H1 (cell line): Measurements from ENCODE around the gene DCP1B. TPM values are rescaled to one million over a fixed set of nuclear protein-coding genes. Genes with fewer than 3 reads are reported as not detected.

Experiments
- CTCF ChIA-PET: fragments of 300-600 bp; sonication (Branson Sonifier 250); formaldehyde crosslinking; loops from one replicate; lab custom pipeline; 2021; ENCODE audit not compliant: partially characterized antibody; lab: Charles Lee
- POLR2A ChIA-PET: fragments of 300-600 bp; sonication (Branson Sonifier 250); formaldehyde crosslinking; loops from one replicate; lab custom pipeline; 2021; ENCODE audit warnings: inconsistent platforms; ENCODE audit not compliant: partially characterized antibody; lab: Charles Lee
- DNase-seq, 2 experiments: peaks; one replicate each; pipeline versions ENCODE4 v3.0.0 to v3.0.0-alpha.2; 2010 to 2022; ENCODE audit warnings: low spot score in 2 of 2, low read depth in 1 of 2, mixed read lengths in 1 of 2
- FAIRE-seq: peaks from 2 replicates; lab custom pipeline; 2011; peaks lifted over from hg19 to GRCh38; lab: Jason Lieb, UNC
- H2AFZ ChIP-seq: 2 replicates; pipeline ENCODE4 v1.8.1; 2012; ENCODE audit warnings: low read length, inconsistent platforms
- H2AK5ac ChIP-seq: 2 replicates; pipeline ENCODE4 v1.6.1; 2013; ENCODE audit warnings: low read depth, low read length
- H2BK120ac ChIP-seq: replicated peaks from 2 replicates; pipeline ENCODE3; 2013; ENCODE audit warnings: low read depth, low read length, inconsistent platforms
- H2BK12ac ChIP-seq: 2 replicates; pipeline ENCODE4 v1.6.1; 2013; ENCODE audit warnings: low read depth, low read length
- H2BK15ac ChIP-seq: 2 replicates; pipeline ENCODE4 v1.6.1; 2013; ENCODE audit warnings: low read length
- H2BK20ac ChIP-seq: 2 replicates; pipeline ENCODE4 v1.6.1; 2013; ENCODE audit warnings: low read length
- H2BK5ac ChIP-seq: 2 replicates; pipeline ENCODE4 v1.6.1; 2013; ENCODE audit warnings: low read depth, low read length
- H3K14ac ChIP-seq: 2 replicates; pipeline ENCODE4 v1.6.1; 2013; ENCODE audit warnings: inconsistent platforms; ENCODE audit not compliant: insufficient read length
- H3K18ac ChIP-seq: 2 replicates; pipeline ENCODE4 v1.6.1; 2013; ENCODE audit warnings: low read length; ENCODE audit errors: extremely low read depth
- H3K23ac ChIP-seq: 2 replicates; pipeline ENCODE4 v1.6.1; 2013; ENCODE audit warnings: inconsistent platforms; ENCODE audit not compliant: insufficient read length
- H3K23me2 ChIP-seq: 2 replicates; pipeline ENCODE4 v1.6.1; 2013; ENCODE audit warnings: low read depth, low read length
- H3K27ac ChIP-seq: 2 replicates; pipeline ENCODE4 v1.6.1; 2011; ENCODE audit warnings: low read depth, low read length, inconsistent platforms
- H3K27me3 ChIP-seq, 4 experiments: replicated peaks in 1 of 4; 1 replicate in 1 of 4; 2 replicates in 3 of 4; pipeline versions ENCODE4 v1.6.1 to v1.8.1; 2011 to 2013; ENCODE audit warnings: low read length in 3 of 4, mild to moderate bottlenecking in 3 of 4, inconsistent platforms in 2 of 4, mixed read lengths in 2 of 4, moderate library complexity in 1 of 4; ENCODE audit not compliant: control insufficient read depth in 3 of 4, insufficient read depth in 3 of 4; ENCODE audit errors: extremely low read depth in 1 of 4
- H3K36me3 ChIP-seq, 4 experiments: 2 replicates each; pipeline versions ENCODE4 v1.6.1 to v1.8.1; 2011 to 2013; ENCODE audit warnings: mild to moderate bottlenecking in 4 of 4, low read length in 3 of 4, moderate library complexity in 2 of 4, control low read depth in 1 of 4, inconsistent platforms in 1 of 4; ENCODE audit not compliant: insufficient read depth in 4 of 4, control insufficient read depth in 2 of 4
- H3K4ac ChIP-seq: replicated peaks from 2 replicates; pipeline ENCODE3; 2013; ENCODE audit warnings: low read length, low read depth, mixed read lengths, inconsistent platforms; ENCODE audit not compliant: insufficient read length
- H3K4me1 ChIP-seq, 4 experiments: replicated peaks in 1 of 4; 1 replicate in 1 of 4; 2 replicates in 3 of 4; pipeline versions ENCODE4 v1.6.1 to v1.8.1; 2011 to 2013; ENCODE audit warnings: low read length in 3 of 4, inconsistent platforms in 2 of 4, mixed read lengths in 1 of 4; ENCODE audit not compliant: insufficient read depth in 4 of 4, control insufficient read depth in 3 of 4
- H3K4me2 ChIP-seq, 2 experiments: 2 replicates each; pipeline versions ENCODE4 v1.6.1 to v1.8.1; 2011 to 2013; ENCODE audit warnings: low read depth in 2 of 2, low read length in 2 of 2, control low read depth in 1 of 2, inconsistent platforms in 1 of 2, mild to moderate bottlenecking in 1 of 2; ENCODE audit not compliant: insufficient read depth in 1 of 2
- H3K4me3 ChIP-seq, 4 experiments: fragments of 200-600, 300-600 bp in 1 of 4; sonication (generic), shearing (Covaris generic), sonication (Bioruptor Twin) in 1 of 4; 2 replicates each; pipeline versions ENCODE4 v1.5.1 to v1.8.1; 2011 to 2016; ENCODE audit warnings: low read length in 4 of 4, low read depth in 3 of 4, control low read depth in 2 of 4, inconsistent platforms in 2 of 4, mild to moderate bottlenecking in 2 of 4, mixed read lengths in 1 of 4, moderate library complexity in 1 of 4; ENCODE audit not compliant: insufficient read depth in 2 of 4; ENCODE audit errors: extremely low read depth in 1 of 4
- H3K56ac ChIP-seq: replicated peaks from 2 replicates; pipeline ENCODE3; 2013; ENCODE audit warnings: low read depth, mild to moderate bottlenecking, mixed read lengths, low read length, inconsistent platforms; ENCODE audit not compliant: insufficient read length
- H3K79me1 ChIP-seq: 2 replicates; pipeline ENCODE4 v1.6.1; 2013; ENCODE audit warnings: low read depth, low read length, control low read depth
- H3K79me2 ChIP-seq, 2 experiments: 2 replicates each; pipeline versions ENCODE4 v1.6.1 to v1.8.1; 2012 to 2013; ENCODE audit warnings: low read length in 2 of 2, mild to moderate bottlenecking in 2 of 2, inconsistent platforms in 1 of 2; ENCODE audit not compliant: insufficient read depth in 2 of 2, control insufficient read depth in 1 of 2
- H3K9ac ChIP-seq, 4 experiments: replicated peaks in 1 of 4; 1 replicate in 1 of 4; 2 replicates in 3 of 4; pipeline versions ENCODE4 v1.6.1 to v1.8.1; 2011 to 2013; ENCODE audit warnings: low read depth in 3 of 4, low read length in 3 of 4, control low read depth in 2 of 4, mild to moderate bottlenecking in 2 of 4, moderate library complexity in 2 of 4, inconsistent platforms in 1 of 4; ENCODE audit errors: extremely low read depth in 1 of 4
- H3K9me3 ChIP-seq, 2 experiments: 2 replicates each; pipeline versions ENCODE4 v1.6.1 to v1.8.1; 2012 to 2013; ENCODE audit warnings: mild to moderate bottlenecking in 2 of 2, moderate library complexity in 2 of 2, control low read depth in 1 of 2, inconsistent platforms in 1 of 2, low read depth in 1 of 2, low read length in 1 of 2, mixed read lengths in 1 of 2; ENCODE audit not compliant: insufficient read depth in 2 of 2
- H4K20me1 ChIP-seq, 2 experiments: replicated peaks in 1 of 2; 2 replicates each; pipeline versions ENCODE3 to v1.8.1; 2011 to 2013; ENCODE audit warnings: inconsistent platforms in 2 of 2, low read length in 2 of 2, mild to moderate bottlenecking in 1 of 2; ENCODE audit not compliant: insufficient read depth in 2 of 2, control insufficient read depth in 1 of 2
- H4K5ac ChIP-seq: 2 replicates; pipeline ENCODE4 v1.6.1; 2013; ENCODE audit warnings: low read length, low read depth, mixed read lengths, inconsistent platforms; ENCODE audit not compliant: insufficient read length
- H4K8ac ChIP-seq: 2 replicates; pipeline ENCODE4 v1.8.0; 2013; ENCODE audit warnings: mild to moderate bottlenecking, moderate library complexity, low read length, inconsistent platforms; ENCODE audit not compliant: insufficient read depth; ENCODE audit errors: extremely low read depth
- H4K91ac ChIP-seq: replicated peaks from 2 replicates; pipeline ENCODE3; 2013; ENCODE audit warnings: low read length, mixed read lengths, inconsistent platforms; ENCODE audit not compliant: insufficient read length
- HDAC2 ChIP-seq, 2 experiments: fragments of 300-600 bp in 1 of 2; sonication (generic) in 1 of 2; IDR thresholded peaks; 2 replicates each; pipeline ENCODE4 v1.6.1; 2011 to 2012; ENCODE audit warnings: low read depth in 2 of 2, low read length in 2 of 2, mild to moderate bottlenecking in 2 of 2, moderate library complexity in 2 of 2, borderline replicate concordance in 1 of 2, inconsistent platforms in 1 of 2
- TBP ChIP-seq: IDR thresholded peaks from 2 replicates; pipeline ENCODE4 v1.6.1; 2011; ENCODE audit warnings: low read depth, low read length, improper control_type of control experiment
- WGBS, 2 experiments: shearing (Covaris generic) in 1 of 2; methylation state at CpG; one replicate each; pipeline versions ENCODE4 v1.1.6 to v1.1.7; 2013 to 2015; ENCODE audit warnings: low lambda C conversion rate in 2 of 2, mixed read lengths in 2 of 2, inconsistent platforms in 1 of 2, low coverage in 1 of 2, missing lambda C conversion rate in 1 of 2; ENCODE audit not compliant: insufficient replicate concordance in 2 of 2, insufficient coverage in 1 of 2, insufficient read length in 1 of 2; ENCODE audit errors: extremely low coverage in 1 of 2, missing lambda C conversion rate in 1 of 2; 5-methylcytosine and 5-hydroxymethylcytosine counted together
- polyA plus RNA-seq, 7 experiments: library from polyadenylated mRNA; depleted of rRNA in 3 of 7; stranded (reverse) in 5 of 7; unstranded in 2 of 7; fragments of >200 nt in 5 of 7; fragments of 200-250 nt in 2 of 7; gene quantifications; 1 replicate in 5 of 7; 2 replicates in 1 of 7; 4 replicates in 1 of 7; pipeline versions ENCODE4 v1.2.1 to v1.2.3, GENCODE V29; 2011 to 2013; ENCODE audit warnings: missing spikeins in 2 of 7, mixed read lengths in 2 of 7
- total RNA-seq: library from RNA; stranded (reverse); fragmentation: NEBNext Ultra II Directional; extraction: Animal tissue kit (Norgen Biotek cat#: 25700); gene quantifications from 2 replicates; pipeline ENCODE4 v1.2.1, GENCODE V29; 2021

DCP1B gene
- total and polyA plus RNA-seq, 2 of the 8 experiments (the other 6 are each of a cell fraction or from before 2014, with no cell fraction given): 14.8 to 29.0 TPM

GRCh38 chr12:2013086-2013485 lies 8.8 kb upstream of the DCP1B start:
- H2BK5ac ChIP-seq: no peak overlapping the region
- H3K56ac ChIP-seq: no peak overlapping the region
- H4K20me1 ChIP-seq: no peaks in the 10 kb centered on the region
- no peak overlapping the region for H4K91ac ChIP-seq
- H2BK12ac ChIP-seq: no peak overlapping the region
- 85% methylated on average over 3 of the region's 3 CpGs; no CpG with 5 or more reads in 1 of the 2 experiments for WGBS, 2 experiments
- no peaks in the 10 kb centered on the region for H3K79me2 ChIP-seq
- H2AK5ac ChIP-seq: no peak overlapping the region
- H3K23ac ChIP-seq: no peak overlapping the region
- ChIA-PET CTCF (interaction anchor here (0.6 to 6.5 kb wide), 9 partner anchors 9 to 1109 kb away, joined by 3 to 43 read pairs (median 3); no protein-coding TSS in a partner anchor), POLR2A (no interaction called here)
- no peaks in the 10 kb centered on the region for H3K23me2 ChIP-seq
- no peak overlapping the region for H3K27ac ChIP-seq
- no peaks in the 10 kb centered on the region; a peak in 1 of 8 replicates for H3K36me3 ChIP-seq
- no peak overlapping the region for H3K4me2 ChIP-seq
- no peaks in the 10 kb centered on the region for H3K27me3 ChIP-seq
- H2BK15ac ChIP-seq: no peak overlapping the region
- no peak overlapping the region for H3K4ac ChIP-seq
- no peak overlapping the region for H2BK20ac ChIP-seq
- DNase-seq (no peak), FAIRE-seq (no peak)
- no peak overlapping the region for H3K4me3 ChIP-seq
- H3K18ac ChIP-seq: no peak overlapping the region
- H3K9ac ChIP-seq: no peak overlapping the region
- no peak overlapping the region for H2AFZ ChIP-seq
- no peak overlapping the region for H4K8ac ChIP-seq
- H2BK120ac ChIP-seq: no peak overlapping the region
- no peak overlapping the region for H3K14ac ChIP-seq
- no peak overlapping the region for H4K5ac ChIP-seq
- peaks cover 2 to 5% (median 3%) of the 10 kb centered on the region in 4 experiments; a peak in 5 of 7 replicates for H3K4me1 ChIP-seq
- H3K79me1 ChIP-seq: no peaks in the 10 kb centered on the region
- H3K9me3 ChIP-seq: no peaks in the 10 kb centered on the region
- TF ChIP-seq TBP (no peak), HDAC2 (IDR thresholded peaks at IDR 0.05; ENCODE audit: borderline replicate concordance in 1 of 2, low read depth in 2 of 2, low read length in 2 of 2) (no peak)
